Suprapubic skin (tissue), 4 donors: ENCODE results near the gene FANCL.

Experiments used
- EP300 ChIP-seq: sonication (generic); formaldehyde crosslinking; IDR thresholded peaks from one replicate; pipeline ENCODE4 v1.6.1; 2017; ENCODE audit warnings: antibody characterized with exemption
- POLR2A ChIP-seq, 2 donors: fragments of 450-650 bp; IDR thresholded peaks; one replicate each; pipeline ENCODE4 v1.6.1; 2017; ENCODE audit warnings: antibody characterized with exemption in 2 of 2, mild to moderate bottlenecking in 2 of 2, moderate library complexity in 2 of 2
- POLR2AphosphoS5 ChIP-seq, 3 donors: sonication (generic); formaldehyde crosslinking; IDR thresholded peaks; one replicate each; pipeline ENCODE4 v1.6.1; 2017; ENCODE audit warnings: antibody characterized with exemption in 3 of 3
- TF ChIP-seq, protein P1 (sequence below), 2 donors: fragments of 200-600 bp in 1 of 2; fragments of 450-650 bp in 1 of 2; sonication (generic) in 1 of 2; IDR thresholded peaks; one replicate each; pipeline ENCODE4 v1.5.1; 2016 to 2019; ENCODE audit warnings: antibody characterized with exemption in 2 of 2, mild to moderate bottlenecking in 1 of 2, moderate library complexity in 1 of 2

DNA sequence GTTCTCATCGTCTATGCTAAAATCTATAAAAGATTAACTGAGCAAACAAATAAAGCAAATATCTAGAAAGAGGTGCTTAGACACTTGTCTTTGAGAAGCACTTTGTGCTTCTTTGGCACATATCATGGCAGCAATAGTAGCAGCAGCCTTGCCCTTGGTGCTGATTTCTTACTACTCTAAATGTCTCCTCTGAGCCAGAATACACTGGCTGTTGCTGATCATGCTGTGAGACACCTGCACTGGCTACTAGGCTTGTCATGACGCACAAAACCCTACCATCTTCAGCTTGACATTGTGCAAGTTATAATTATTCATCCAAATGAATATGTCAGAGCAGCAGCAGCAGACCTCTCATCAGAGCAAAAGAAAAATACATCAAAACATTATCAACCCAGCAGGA is 46.7 kb downstream of the FANCL start:
- TF ChIP-seq, protein P1, sequence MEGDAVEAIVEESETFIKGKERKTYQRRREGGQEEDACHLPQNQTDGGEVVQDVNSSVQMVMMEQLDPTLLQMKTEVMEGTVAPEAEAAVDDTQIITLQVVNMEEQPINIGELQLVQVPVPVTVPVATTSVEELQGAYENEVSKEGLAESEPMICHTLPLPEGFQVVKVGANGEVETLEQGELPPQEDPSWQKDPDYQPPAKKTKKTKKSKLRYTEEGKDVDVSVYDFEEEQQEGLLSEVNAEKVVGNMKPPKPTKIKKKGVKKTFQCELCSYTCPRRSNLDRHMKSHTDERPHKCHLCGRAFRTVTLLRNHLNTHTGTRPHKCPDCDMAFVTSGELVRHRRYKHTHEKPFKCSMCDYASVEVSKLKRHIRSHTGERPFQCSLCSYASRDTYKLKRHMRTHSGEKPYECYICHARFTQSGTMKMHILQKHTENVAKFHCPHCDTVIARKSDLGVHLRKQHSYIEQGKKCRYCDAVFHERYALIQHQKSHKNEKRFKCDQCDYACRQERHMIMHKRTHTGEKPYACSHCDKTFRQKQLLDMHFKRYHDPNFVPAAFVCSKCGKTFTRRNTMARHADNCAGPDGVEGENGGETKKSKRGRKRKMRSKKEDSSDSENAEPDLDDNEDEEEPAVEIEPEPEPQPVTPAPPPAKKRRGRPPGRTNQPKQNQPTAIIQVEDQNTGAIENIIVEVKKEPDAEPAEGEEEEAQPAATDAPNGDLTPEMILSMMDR (IDR thresholded peaks at IDR 0.05), result no peak
- TF ChIP-seq POLR2AphosphoS5 (IDR thresholded peaks at IDR 0.05) (no peak), EP300 (no peak), POLR2A (IDR thresholded peaks at IDR 0.05) (no peak)
